Sigmoid colon (tissue), 7 donors: ENCODE results near the gene BAG2. TPM values are rescaled to one million over a fixed set of nuclear protein-coding genes. Genes with fewer than 3 reads are reported as not detected.

Source experiments
- DNase-seq: peaks from one replicate; pipeline ENCODE4 v3.0.0-alpha.2; 2019
- H3K27ac ChIP-seq, 4 donors: fragments of 200-600 bp; sonication (generic); one replicate each; pipeline ENCODE4 v1.5.1; 2016 to 2019; ENCODE audit warnings: mild to moderate bottlenecking in 1 of 4
- H3K27me3 ChIP-seq, 3 donors: fragments of 200-600 bp; sonication (generic); one replicate each; pipeline ENCODE4 v1.5.1; 2019; ENCODE audit warnings: mild to moderate bottlenecking in 1 of 3
- H3K36me3 ChIP-seq, 4 donors: fragments of 200-600 bp; sonication (generic); one replicate each; pipeline ENCODE4 v1.5.1; 2016 to 2019
- H3K4me1 ChIP-seq, 4 donors: fragments of 200-600 bp; sonication (generic); one replicate each; pipeline ENCODE4 v1.5.1; 2017 to 2019
- H3K4me3 ChIP-seq, 4 donors: fragments of 200-600 bp; sonication (generic); one replicate each; pipeline ENCODE4 v1.5.1; 2017 to 2019; ENCODE audit warnings: mild to moderate bottlenecking in 2 of 4, moderate library complexity in 1 of 4
- H3K9me3 ChIP-seq, 4 donors: fragments of 200-600 bp in 3 of 4; sonication (generic) in 3 of 4; one replicate each; pipeline versions ENCODE4 v1.5.1 to v1.6.1; 2013 to 2019
- CTCF ChIP-seq, 4 experiments: fragments of 450-650 bp in 3 of 4; fragments of 200-600 bp in 1 of 4; IDR thresholded peaks; one replicate each; pipeline ENCODE4 v1.5.1; 2016 to 2019; ENCODE audit warnings: antibody characterized with exemption in 4 of 4, mild to moderate bottlenecking in 3 of 4, moderate library complexity in 2 of 4
- EP300 ChIP-seq, 4 donors: sonication (generic); formaldehyde crosslinking; IDR thresholded peaks; one replicate each; pipeline ENCODE4 v1.6.1; 2017; ENCODE audit warnings: antibody characterized with exemption in 4 of 4
- POLR2A ChIP-seq, 2 donors: fragments of 450-650 bp; IDR thresholded peaks; one replicate each; pipeline ENCODE4 v1.6.1; 2016; ENCODE audit warnings: antibody characterized with exemption in 2 of 2, mild to moderate bottlenecking in 2 of 2, moderate library complexity in 2 of 2
- POLR2AphosphoS5 ChIP-seq, 4 donors: sonication (generic); formaldehyde crosslinking; IDR thresholded peaks; one replicate each; pipeline ENCODE4 v1.6.1; 2017; ENCODE audit warnings: antibody characterized with exemption in 4 of 4
- WGBS, 2 donors: extraction: QIAGEN DNeasy Blood & Tissue Kit; methylation state at CpG; one replicate each; pipeline ENCODE4 v1.1.7; 2013; 5-methylcytosine and 5-hydroxymethylcytosine counted together
- intact Hi-C: fragments of 100-400 bp; cut with DNase I; formaldehyde crosslinking; loops from one replicate; pipeline ENCODE4 v1.15.1; 2023
- polyA plus RNA-seq, 3 donors: library from polyadenylated mRNA; stranded (reverse); fragments of 200-250 nt; gene quantifications; one replicate each; pipeline ENCODE4 v1.2.3, GENCODE V29; 2013
- total RNA-seq, 4 donors: library from RNA; depleted of rRNA; stranded (reverse); fragments of >200 nt; gene quantifications; one replicate each; pipeline ENCODE4 v1.1.0, GENCODE V29; 2016
- donor health status: healthy with polysubstance abuse.
- donor health status: Bipolar disorder and iron deficiency.
- donor health status: healthy.

BAG2 gene
- total and polyA plus RNA-seq, 7 donors = 0.92 to 74.5 (median 55.6) TPM

DNA sequence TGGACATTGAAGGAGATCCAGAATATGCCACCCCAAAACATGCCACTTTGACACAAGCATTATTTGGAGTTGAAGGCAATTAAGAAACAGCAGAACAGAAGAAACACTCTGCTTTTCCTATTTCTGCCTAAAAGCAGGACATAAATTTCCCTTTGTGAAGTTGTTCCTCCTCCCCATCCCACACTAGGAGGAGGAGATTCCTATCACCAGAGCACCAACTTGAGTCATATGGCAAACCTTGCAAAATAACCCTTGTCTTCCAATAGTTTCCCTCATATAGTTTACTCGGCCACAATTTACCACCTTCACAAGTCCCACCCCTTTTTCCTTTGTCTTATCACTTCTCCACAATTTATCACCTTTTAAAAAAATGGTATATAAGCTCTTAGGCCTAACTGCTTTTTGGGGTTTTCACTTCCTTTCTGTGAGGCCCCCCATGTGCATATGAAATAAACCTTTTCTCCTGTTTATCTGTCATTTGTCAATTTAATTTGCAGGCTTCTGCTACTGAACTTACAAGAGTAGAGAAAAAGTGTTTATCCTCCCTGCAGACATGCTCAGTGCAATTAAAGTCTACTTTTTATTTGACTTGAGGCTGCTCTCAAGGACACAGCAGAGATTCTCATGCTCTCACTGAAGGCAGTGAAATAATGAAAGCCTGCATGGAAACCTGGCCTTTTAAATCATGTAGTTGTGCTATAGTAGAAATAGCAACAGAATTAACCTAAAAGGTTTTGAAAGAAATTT is 52.8 kb downstream of the BAG2 start:
- Histone ChIP-seq H3K27me3 (no peaks in the 10 kb centered on the region), H3K9me3 (no peaks in the 10 kb centered on the region), H3K4me1 (peaks cover 0 to 51% (median 23%) of the 10 kb centered on the region in 4 donors), H3K27ac (peak overlapping the region in 3 of 4 donors; percentile 96 to 100 (median 97)), H3K36me3 (no peaks in the 10 kb centered on the region), H3K4me3 (no peak overlapping the region)
- TF ChIP-seq EP300 (IDR thresholded peaks at IDR 0.05) (no peak), POLR2A (IDR thresholded peaks at IDR 0.05) (no peak), POLR2AphosphoS5 (IDR thresholded peaks at IDR 0.05) (no peak), CTCF (IDR thresholded peaks at IDR 0.05) (no peak)
- no peak for DNase-seq
- 13 to 33% methylated on average over 1 of the region's 1 CpG for WGBS, 2 donors
- intact Hi-C loops = no loop called here

GRCh38 chr6:57226221-57226620 is 54.1 kb downstream of the BAG2 start:
- no peak for DNase-seq
- intact Hi-C loops = no loop called here
- Histone ChIP-seq H3K4me3 (no peak overlapping the region), H3K4me1 (peaks cover 0 to 46% (median 23%) of the 10 kb centered on the region in 4 donors), H3K36me3 (no peaks in the 10 kb centered on the region), H3K27me3 (no peaks in the 10 kb centered on the region), H3K9me3 (no peaks in the 10 kb centered on the region), H3K27ac (peak overlapping the region in 3 of 4 donors; percentile 96 to 100 (median 97))
- no peak for TF ChIP-seq CTCF (IDR thresholded peaks at IDR 0.05)
- no peak for TF ChIP-seq POLR2AphosphoS5 (IDR thresholded peaks at IDR 0.05)
- TF ChIP-seq EP300 (IDR thresholded peaks at IDR 0.05) = no peak
- no peak for TF ChIP-seq POLR2A (IDR thresholded peaks at IDR 0.05)
- 87 to 89% methylated on average over 2 of the region's 2 CpGs for WGBS, 2 donors

Other genes starting within 250 kb of the BAG2 start
- gene BEND6, start 217.2 kb upstream of the BAG2 start, total RNA-seq = 1 to 10 TPM; 1.1 to 3.0 (median 1.7) TPM
- under 1 TPM; under 0.01 to 0.34 (median 0.23) TPM for gene BEND6, start 217.2 kb upstream of the BAG2 start, polyA plus RNA-seq
- 10 to 100 TPM; 13.8 to 16.9 (median 15.1) TPM for gene KIAA1586, start 125.6 kb upstream of the BAG2 start, total RNA-seq
- gene KIAA1586, start 125.6 kb upstream of the BAG2 start, polyA plus RNA-seq = 1 to 10 TPM; 1.4 to 3.0 (median 3.0) TPM
- 10 to 100 TPM; 56.6 to 70.1 (median 62.9) TPM for gene ZNF451, start 82.1 kb upstream of the BAG2 start, total RNA-seq
- gene ZNF451, start 82.1 kb upstream of the BAG2 start, polyA plus RNA-seq = 10 to 100 TPM in 1 of 3 donors, 1 to 10 TPM in 2; 4.2 to 12.3 (median 5.5) TPM
- gene RAB23, start 50.0 kb downstream of the BAG2 start, total RNA-seq = 100 to 1,000 TPM; 115 to 188 (median 167) TPM
- gene RAB23, start 50.0 kb downstream of the BAG2 start, polyA plus RNA-seq = 10 to 100 TPM in 1 of 3 donors, 1 to 10 TPM in 2; 3.5 to 10.1 (median 7.8) TPM
- 10 to 100 TPM; 10.7 to 14.7 (median 12.4) TPM for gene PRIM2, start 145.3 kb downstream of the BAG2 start, total RNA-seq
- 1 to 10 TPM; 3.6 to 8.8 (median 6.2) TPM for gene PRIM2, start 145.3 kb downstream of the BAG2 start, polyA plus RNA-seq